SHP77 (cell line): ENCODE data around the gene STAMBP.
"Not testable (repeated sequence)": the region's sequence is repeated elsewhere in the genome, so short reads cannot be mapped to it uniquely, and the experiment has no call there.

ENCODE experiments used
- DNase-seq, 2 experiments: peaks; one replicate each; lab custom pipeline; 2025; lab: John Stamatoyannopoulos, UW

STAMBP gene

DNA sequence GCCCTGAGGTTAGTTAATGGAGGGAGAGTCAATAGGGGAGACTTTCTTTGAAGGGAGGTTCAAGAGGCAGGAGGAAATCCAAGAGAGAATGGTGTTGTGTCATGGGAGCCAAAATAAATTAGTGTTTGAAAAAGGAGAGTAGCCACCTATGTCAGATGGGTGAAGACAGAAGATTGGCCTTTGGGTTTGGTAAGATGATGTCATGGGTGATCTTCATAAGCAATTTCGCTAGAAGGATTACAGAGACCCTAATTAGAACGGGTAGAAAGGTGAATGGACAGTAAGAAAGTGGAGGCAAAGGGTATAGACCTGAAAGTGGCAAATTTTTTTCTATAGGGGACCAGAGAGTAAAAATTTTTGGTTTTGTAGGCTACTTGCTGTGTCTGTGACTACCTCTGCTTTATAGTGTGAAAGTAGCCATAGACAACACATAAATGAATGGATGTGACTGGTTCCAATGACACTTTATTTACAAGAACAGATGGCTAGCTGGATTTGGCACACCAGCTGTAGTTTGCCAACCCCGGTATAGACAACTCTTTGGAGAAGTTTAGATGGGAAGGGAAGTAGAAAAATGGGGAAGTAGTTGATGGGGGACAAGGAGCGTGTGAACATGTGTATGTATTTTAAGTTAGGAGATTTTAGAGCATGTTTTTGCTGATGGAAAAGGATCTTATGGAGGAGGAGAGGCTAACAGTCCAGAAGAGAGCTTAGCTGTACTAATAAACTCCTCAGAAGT is 9.3 kb downstream of the STAMBP start:
- DNase-seq: no peak

DNA sequence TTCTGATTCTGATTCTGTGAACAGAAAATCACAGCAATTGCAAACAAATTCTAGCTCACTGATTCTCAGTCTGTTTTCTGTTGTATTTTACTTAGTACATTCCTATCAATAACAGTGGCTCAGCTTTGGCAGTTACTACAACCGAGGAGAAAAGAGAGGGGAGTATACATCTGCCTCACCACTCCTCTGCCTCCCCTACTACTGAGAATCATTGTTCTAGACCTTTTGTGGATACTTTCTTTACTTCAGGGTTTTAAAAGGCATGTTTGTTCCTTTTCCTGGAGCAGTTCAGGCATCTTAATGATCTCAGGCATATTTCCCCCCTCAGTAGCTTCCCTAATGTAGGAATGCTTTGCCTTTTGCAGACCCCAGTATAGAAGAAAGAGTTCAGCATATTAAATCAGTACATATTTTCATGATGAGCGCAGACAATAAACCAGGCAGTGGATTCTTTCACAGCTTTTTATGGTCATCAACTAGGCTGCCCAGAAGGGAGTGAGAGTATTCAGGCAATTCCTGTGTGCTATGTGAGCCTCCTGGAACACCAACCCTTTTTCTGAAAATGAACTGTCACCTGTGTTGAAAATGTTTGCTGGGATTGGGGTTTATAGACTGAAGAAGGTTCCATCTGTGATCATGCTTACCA is 10.3 kb downstream of the STAMBP start:
- DNase-seq: no peak

DNA sequence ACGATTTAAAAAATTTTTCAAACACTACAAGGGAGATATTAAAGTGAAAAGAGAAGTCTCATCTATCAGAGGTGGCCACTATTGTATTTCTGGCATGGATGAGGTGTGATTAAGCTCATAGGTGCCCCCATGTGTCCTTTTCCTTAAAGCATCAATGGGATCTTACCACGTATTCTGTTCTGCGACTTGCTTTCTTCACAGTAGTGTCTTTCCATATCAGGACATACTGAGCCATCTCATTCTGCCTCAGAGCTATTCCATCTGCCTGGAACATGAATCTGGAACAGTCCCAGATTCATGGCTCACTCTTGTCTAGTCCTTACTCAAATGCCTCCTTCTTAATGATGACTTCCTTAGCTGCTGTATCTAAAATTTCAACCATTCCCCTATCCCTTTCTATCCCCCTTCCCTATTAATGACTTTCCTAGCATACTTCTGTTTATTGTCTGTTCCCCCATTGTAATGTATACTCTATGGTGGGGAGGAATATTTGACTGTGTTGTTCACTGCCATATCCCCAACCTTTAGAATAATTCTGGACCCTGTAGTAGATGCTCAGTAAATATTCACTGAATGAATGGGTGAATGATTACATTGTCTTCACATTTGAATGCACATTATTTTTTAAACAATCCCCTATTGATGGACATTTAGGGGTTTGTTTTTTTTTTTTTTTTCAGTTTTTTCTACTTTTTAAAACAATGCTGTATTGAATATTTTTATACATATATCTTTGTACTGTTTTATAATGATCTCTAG is 11.1 kb downstream of the STAMBP start:
- no peak for DNase-seq

DNA sequence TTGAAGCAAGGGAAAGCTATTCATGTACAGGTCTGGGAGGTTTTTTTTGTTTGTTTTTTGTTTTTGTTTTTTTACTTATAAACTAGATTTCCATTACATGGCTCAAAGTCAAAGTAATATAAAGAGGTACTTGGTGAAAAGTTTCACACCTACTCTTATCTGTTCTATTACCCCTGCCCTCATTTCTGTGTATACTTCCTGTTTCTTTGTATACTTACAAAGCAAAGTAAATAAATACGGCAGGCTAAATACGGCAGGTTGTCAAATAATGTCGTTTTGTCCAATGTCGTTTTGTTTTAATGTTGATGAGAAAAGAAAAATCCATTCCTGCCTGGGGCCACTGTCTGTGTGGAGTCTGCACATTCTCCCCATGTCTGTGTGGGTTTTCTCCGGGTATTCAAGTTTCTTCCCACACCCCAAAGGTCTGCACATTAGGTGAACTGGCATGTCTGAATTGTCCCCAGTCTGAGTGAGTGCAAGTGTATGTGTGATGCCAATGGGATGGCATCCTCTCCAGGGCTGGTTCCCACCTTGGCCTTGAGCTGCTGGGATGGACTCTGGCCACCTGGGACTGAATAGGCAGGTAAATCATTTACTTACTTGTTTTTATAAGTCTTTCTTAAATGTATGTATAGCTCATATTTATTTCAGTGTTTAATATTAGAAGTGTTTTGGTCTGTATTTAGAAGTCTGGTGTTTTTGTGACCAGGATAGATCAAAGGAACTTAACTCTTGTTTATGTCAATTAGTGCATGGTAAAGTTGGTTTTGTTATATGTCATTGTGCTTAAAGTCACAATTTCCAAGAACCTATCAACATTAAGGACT is 13.4 kb downstream of the STAMBP start:
- no peak for DNase-seq

DNA sequence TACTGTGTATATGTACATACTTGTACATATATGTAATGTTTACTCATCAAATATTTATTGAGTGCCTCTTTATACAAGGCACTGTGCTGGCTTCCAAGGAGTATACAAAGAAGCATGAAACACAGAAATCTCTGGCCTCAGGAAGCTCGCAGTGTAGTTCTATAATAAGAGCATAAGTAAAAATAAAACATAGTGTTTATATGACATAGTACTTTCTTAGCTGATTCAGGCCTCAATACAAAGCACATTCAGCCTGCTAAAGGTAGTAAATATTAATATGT is 13.9 kb downstream of the STAMBP start:
- DNase-seq: no peak

DNA sequence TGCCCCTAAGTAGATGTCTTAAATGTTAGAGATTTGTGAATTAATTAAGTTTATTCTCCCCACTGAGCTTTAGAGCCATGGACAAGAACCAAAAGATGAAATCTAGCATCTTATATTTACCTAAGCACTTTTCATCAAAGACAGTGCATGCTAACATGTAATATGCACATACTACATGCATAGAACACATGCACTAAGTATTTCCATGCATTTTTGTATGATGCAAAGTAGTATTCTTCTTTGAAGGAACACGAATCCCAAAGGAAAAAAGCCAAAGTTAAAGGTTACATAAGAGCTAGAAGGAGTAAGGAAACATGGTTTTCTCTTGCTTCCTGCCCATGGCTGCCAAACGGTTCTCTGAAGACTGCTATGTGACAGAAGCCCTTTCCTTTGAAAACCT is 15.3 kb downstream of the STAMBP start:
- DNase-seq: no peak

DNA sequence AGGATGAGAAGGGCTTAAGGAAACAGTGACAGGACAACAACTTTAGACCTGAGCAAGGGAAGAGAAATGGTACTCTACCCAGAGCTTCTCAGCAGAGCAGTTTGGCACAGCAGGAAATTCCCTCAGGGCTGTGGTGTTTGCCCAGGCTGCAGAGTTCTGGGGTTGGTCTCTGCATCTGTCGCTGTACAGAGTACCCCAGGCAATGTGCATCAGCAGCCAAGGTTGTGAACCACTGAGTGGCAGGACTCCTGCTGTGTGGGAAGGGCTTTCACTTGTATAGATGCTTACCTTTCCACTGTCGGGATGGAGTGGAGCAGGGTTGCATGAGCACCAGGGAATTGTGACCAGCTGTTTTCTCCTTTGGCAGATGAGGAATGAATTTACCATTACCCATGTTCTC is 21.2 kb downstream of the STAMBP start:
- DNase-seq: no peak

DNA sequence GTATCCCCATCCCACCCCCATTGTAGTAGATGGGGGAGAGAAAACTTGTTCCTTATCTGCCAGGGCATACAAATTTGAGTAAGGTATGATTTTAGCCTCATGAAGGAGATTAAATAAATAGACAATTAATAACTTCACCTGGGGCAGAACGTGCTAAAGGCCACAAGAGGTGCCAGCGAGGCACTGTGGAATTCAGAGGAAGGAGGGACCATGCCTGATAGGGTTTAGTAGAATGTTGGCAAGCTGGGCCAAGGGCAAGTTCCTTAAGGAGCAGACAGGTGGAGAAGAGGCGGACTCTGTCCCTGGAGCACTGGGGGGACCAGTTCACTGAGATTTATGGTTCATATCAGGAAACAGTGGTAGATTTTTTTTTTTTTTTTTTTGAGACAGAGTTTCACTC is 22.5 kb downstream of the STAMBP start:
- peak; percentile 12 to 25 for DNase-seq

DNA sequence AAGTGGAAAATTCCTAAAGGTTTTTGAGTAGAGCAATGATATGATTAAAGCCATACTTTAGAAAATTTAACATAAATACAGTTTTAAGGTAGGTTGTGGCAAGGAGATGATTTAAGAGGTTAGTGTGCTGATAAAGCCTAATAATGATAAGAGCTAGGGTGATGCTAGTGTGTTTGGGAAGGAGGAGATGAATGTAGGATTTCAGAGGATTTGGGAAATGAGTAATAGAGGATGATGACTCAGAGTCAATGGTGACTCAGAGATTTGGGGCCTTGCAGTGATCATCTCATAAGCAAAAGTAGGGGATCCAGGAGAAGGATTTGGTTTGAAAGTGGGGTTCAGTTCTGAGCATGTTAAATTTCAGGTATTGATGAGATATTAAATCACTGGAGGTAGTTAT is 23.3 kb downstream of the STAMBP start:
- no peak for DNase-seq

DNA sequence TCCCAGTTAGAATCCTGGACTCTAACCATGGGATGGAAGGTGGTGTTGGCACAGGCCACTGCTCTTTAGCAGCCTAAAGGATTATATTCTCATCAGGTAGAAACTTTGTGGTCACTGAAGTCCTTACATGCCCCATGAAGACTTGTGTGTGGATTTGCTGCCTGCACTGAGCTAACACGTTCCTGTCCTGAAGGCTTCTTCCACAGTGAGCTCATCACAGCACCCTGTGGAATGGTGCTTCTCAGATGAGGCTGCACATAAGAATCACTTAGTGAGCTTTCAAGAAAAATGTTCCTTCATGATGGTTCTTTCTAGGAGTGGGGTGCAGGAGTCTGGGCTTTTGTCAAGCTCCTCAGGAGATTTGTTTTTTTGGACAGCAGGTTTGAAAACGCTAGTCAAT is 26.8 kb downstream of the STAMBP start:
- no peak for DNase-seq

DNA sequence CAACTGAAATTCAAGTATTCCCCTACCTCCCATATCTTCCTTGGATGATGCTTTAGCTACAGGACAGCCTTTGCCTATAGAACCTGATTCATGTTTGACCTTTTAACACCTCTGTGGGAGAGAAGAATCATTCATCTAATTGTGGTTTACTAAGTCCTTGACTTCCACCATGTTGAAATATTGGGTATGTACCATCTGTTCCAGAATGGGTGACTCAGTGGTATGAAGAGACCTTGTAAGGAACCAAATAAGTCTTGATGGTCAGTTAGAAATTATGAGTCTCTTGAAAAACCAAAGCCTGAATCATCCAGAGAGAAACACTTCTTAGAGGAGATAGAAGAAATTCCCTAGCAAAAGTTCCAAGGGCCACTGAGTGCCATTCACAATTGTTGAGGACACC is 27.5 kb downstream of the STAMBP start:
- DNase-seq: no peak

DNA sequence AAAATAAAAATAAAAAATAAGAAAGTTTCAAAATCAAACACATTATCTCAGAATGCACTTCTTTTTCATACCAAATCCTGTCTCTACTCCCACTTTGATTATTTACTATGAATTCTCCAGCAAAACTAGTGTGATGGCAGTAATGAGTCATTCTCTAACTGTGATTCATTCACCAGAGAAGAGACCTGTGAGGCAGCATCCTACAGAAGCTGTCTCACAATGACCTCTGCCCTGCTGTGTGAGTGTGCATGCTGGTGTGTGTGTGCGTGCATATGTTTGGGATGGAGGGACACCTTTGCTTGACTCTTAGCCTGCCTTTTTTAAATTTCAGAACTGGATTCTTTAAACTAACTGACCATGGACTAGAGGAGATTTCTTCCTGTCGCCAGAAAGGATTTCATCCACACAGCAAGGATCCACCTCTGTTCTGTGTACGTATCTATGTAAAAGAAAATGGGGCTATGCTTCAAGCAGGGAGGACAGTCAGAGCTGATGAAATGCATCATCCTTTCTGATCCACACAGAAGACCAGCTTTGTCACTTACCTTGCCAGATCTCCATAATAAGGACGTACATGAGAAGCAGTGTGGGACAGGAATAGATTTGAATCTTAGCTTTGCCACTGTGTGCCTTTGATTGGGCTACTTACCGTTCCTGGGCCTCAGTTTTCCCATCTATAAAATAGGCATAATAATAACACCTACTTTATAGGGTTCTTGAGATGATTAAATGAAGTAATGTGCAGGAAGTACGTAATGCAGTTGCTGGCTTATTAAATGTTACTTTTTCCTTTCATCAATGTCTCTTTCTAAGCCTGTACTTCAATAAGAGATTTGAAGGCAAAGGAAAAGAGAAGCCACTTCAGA is 31.2 kb downstream of the STAMBP start:
- no peak for DNase-seq

DNA sequence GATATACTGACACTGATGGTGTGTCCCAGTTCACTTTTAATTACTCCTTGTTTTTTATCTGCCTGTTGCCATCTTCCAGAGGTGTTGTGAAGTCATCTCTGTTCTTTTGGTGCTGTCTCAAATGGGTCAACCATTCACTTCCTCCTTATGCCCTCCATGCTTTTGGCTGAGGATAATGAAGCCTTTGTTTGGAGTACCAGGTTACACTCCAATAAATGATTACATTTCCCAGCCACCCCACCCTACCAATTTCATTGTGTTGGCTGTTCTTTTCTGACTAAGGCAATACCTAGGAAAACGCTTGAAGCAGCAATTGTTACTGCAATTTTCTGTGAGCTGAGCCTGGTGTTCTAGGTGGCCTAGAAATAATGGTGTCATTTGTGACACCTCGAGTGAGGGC is 34.2 kb downstream of the STAMBP start:
- DNase-seq: no peak

DNA sequence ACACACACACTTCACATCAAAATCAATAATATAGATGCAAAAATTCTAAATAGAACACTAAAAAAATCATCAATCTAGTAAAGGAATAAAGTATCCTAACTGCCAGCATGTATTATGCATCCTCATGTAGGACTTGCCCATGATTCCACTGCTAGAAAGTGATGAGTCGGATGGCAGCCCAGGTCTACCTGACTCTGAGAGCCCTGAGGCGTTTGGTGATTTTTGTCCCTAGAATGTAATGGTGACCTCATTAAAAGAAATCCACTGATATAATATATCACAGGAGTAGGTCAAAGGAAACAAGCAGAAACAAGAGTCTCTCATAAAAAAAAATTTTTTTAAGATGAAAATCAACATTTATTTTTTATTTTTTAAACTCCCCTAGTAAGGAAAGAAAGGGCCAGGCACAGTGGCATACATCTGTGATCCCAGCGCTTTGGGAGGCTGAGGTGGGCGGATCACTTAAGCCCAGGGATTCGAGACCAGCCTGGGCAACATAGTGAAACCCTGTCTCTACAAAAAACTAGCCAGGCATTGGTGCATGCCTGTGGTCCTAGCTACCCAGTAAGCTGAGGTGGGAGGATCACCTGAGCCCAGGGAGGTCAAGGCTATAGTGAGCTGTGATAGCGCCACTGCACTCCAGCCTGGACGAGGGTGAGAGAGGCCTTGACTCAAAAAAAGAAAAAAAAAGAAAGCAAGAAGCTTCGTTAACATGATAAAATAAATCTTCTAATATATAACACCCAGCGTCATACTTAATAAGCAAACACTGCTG is 39.6 kb downstream of the STAMBP start:
- no peak for DNase-seq

DNA sequence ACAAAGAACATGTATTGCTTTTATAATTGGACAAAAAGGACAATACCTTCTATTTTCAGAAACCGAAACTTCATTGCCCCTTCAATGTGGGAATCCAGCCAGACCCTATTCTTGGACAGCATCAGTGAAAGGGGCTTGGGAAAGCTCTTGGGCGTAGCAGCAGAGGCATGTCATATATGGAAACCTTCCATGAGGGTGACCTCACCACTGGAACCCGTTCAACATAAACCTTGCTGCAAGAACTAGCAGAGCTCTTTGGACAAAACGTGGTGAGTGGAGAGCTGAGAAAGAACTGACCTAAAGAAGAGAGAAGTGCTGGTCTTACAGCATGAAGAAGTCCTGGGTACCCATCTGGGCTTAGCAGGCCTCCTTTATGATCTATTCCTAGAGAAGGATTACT is 41.3 kb downstream of the STAMBP start:
- DNase-seq: no peak

DNA sequence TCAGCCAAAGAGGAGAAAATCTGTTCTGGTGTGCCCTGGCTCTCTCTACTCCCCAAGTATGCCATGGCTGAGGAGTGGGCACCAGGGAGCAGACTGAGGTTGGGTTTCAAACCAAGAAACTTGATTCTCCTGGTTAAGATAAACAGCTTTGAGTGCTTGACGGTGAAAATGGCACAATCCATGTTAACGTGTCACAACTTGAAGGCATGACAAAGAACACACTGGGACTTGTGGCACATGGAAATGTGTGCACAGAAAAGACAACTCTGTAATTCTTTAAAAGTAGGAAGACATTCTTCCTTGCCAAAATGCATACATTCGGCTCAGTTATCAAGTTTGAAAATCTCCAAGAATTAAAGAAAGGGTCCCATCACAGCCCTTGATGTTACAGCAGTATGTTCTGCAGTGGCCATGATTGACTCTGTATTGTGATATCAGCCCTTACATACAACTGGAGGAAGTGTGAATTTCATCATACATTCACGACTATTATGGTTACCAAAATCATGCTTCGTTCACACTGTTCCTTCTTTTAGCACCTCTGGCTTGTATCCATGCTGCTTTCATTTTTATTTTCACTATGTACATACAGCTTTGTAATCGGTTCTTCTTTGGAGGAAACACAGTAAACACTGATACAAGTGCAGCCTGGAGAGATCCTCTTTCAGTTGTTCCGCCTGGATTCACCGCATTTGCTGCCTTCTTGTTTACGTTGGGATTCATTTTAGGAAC is 48.5 kb downstream of the STAMBP start:
- no peak for DNase-seq

DNA sequence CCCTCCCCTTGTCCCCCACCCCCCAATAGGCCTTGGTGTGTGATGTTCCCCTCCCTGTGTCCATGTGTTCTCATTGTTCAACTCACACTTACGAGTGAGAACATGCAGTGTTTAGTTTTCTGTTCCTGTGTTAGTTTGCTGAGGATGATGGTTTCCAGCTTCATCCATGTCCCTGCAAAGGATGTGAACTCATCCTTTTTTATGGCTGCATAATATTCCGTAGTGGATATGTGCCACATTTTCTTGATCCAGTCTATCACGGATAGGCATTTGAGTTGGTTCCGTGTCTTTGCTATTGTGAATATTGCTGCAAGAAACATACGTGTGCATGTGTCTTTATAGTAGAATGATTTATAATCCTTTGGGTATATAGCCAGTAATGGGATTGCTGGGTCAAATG is 49.2 kb downstream of the STAMBP start:
- DNase-seq: not testable (repeated sequence)

DNA sequence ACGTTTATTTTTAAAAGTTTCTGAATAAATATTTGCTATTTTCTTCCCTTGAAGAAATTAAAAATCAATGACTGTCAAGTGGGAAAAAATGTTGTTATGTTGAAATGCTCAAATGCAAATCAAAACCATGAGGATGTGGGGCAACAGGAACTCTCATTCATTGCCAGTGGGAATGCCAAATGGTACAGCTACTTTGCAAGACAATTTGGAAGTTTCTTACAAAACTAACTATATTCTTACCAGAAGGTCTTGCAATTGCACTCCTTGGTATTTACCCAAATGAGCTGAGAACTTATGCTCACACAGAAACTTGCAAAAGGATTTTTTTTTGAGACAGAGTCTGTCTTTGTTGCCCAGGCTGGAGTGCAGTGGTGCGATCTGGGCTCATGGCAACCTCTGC is 56.6 kb downstream of the STAMBP start:
- DNase-seq: no peak

DNA sequence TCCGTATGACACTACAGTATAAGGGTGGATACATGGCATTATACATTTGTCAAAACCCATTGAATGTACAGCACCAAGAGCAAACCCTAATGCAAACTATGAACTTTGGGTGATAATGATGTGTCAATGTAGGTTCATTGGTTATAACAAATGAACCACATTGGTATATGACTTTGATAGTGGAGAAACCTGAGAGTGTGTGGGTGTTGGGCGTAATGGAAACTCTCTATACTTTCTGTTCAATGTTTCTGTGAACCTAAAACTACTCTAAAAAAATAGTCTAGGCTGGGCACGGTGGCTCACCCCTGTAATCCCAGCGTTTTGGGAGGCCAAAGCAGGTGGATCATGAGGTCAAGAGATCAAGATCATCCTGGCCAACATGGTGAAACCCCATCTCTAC is 57.6 kb downstream of the STAMBP start:
- DNase-seq: no peak
